HG02763 (cell line): ENCODE data around the gene APBA1.

Experiments
- ATAC-seq: cut with Tn5 transposase; IDR thresholded peaks from one replicate; pipeline ENCODE4 v1.9.1; 2021; ENCODE audit warnings: mild to moderate bottlenecking, moderate library complexity; ENCODE audit not compliant: unreplicated experiment

The APBA1 gene

GRCh38 chr9:69658987-69659675 is 13.0 kb downstream of the APBA1 start:
- no peak for ATAC-seq

GRCh38 chr9:69657269-69657668 is 14.9 kb downstream of the APBA1 start:
- no peak for ATAC-seq

GRCh38 chr9:69655065-69655464 is 17.1 kb downstream of the APBA1 start:
- ATAC-seq, result no peak

- no peak for ATAC-seq
These were observed 18.9 kb downstream of the APBA1 start for GRCh38 chr9:69653261-69653660.

GRCh38 chr9:69649566-69650250 is 22.5 kb downstream of the APBA1 start:
- no peak for ATAC-seq

GRCh38 chr9:69647804-69648203 is 24.4 kb downstream of the APBA1 start:
- no peak for ATAC-seq

GRCh38 chr9:69646810-69647209 is 25.4 kb downstream of the APBA1 start:
- ATAC-seq, result no peak

- ATAC-seq, result no peak
These were observed 26.7 kb downstream of the APBA1 start for GRCh38 chr9:69645488-69645887.

GRCh38 chr9:69643098-69643497 is 29.1 kb downstream of the APBA1 start:
- no peak for ATAC-seq

GRCh38 chr9:69637817-69638200 is 34.4 kb downstream of the APBA1 start:
- ATAC-seq, result no peak

GRCh38 chr9:69637193-69637816 is 34.9 kb downstream of the APBA1 start:
- ATAC-seq, result no peak

GRCh38 chr9:69633716-69634115 is 38.5 kb downstream of the APBA1 start:
- ATAC-seq, result no peak

GRCh38 chr9:69632768-69633167 is 39.4 kb downstream of the APBA1 start:
- ATAC-seq, result no peak

- no peak for ATAC-seq
These were observed 44.9 kb downstream of the APBA1 start for GRCh38 chr9:69627281-69627680.

- no peak for ATAC-seq
These were observed 48.9 kb downstream of the APBA1 start for GRCh38 chr9:69623276-69623675.

- no peak for ATAC-seq
These were observed 49.5 kb downstream of the APBA1 start for GRCh38 chr9:69622676-69623075.

GRCh38 chr9:69621730-69622460 is 50.3 kb downstream of the APBA1 start:
- ATAC-seq, result no peak

GRCh38 chr9:69620731-69621130 is 51.4 kb downstream of the APBA1 start:
- no peak for ATAC-seq

GRCh38 chr9:69619233-69619632 is 52.9 kb downstream of the APBA1 start:
- ATAC-seq, result no peak

- ATAC-seq, result no peak
These were observed 55.2 kb downstream of the APBA1 start for GRCh38 chr9:69617006-69617405.

- ATAC-seq, result no peak
These were observed 56.3 kb downstream of the APBA1 start for GRCh38 chr9:69615880-69616279.

GRCh38 chr9:69611221-69611620 is 61.0 kb downstream of the APBA1 start:
- ATAC-seq, result no peak
